Measurements from ENCODE around the gene KRT81. TPM values are rescaled to one million over a fixed set of nuclear protein-coding genes. Genes with fewer than 3 reads are reported as not detected.
A peak's percentile ranks its signal among the peaks of the same experiment; 100 is the strongest.
"Not testable (repeated sequence)": the region's sequence is repeated elsewhere in the genome, so short reads cannot be mapped to it uniquely, and the experiment has no call there.

The KRT81 gene
- total and polyA plus RNA-seq, 4 donors = 0.45 to 2.9 TPM; not detected in 2

DNA sequence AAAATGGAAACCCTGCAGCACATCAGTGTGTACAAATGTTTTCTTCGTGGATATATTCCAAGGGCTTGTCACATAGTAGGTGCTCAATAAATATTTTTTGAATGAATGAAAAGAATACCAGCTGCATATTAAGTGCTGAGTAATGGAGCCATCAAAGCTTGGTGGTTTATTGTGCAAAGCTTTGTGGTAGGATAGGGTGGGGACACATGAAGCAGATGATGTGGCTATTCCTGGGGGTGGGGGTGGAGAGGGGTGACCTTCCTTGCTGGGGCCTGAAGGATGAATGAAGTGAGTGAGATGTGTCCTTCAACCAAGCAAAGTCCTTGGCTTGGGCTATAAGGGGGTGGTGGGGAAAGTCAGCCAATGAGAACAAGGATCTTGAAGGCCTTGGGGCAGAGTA is 4.3 kb upstream of the KRT81 start:
- intact Hi-C loops (cut with DNase I) = no loop called here
- Histone ChIP-seq H3K36me3 (ENCODE audit: control insufficient read depth in 1 of 2, insufficient read depth in 2 of 2, low read length in 1 of 2) (no peaks in the 10 kb centered on the region), H3K27me3 (ENCODE audit: control insufficient read depth in 1 of 2, insufficient read depth in 2 of 2, low read length in 1 of 2) (no peaks in the 10 kb centered on the region), H3K4me3 (ENCODE audit: low read length in 2 of 2) (no peak overlapping the region), H3K9me3 (ENCODE audit: control insufficient read depth, low read length) (no peaks in the 10 kb centered on the region), H3K4me1 (ENCODE audit: control insufficient read depth in 1 of 2, insufficient read depth in 2 of 2, low read length in 2 of 2) (no peaks in the 10 kb centered on the region), H3K27ac (ENCODE audit: low read depth in 1 of 2, low read length in 2 of 2) (no peak overlapping the region)
- ATAC-seq (ENCODE audit: low FRiP score) = no peak
- WGBS, 2 donors = 79 to 88% methylated on average over 1 of the region's 1 CpG
- peak in 1 of 2 donors; percentile 1 for DNase-seq

- 56 to 58% methylated on average over 1 of the region's 1 CpG for WGBS, 2 donors
- Histone ChIP-seq H3K36me3 (ENCODE audit: control insufficient read depth in 1 of 2, insufficient read depth in 2 of 2, low read length in 1 of 2) (no peaks in the 10 kb centered on the region), H3K4me1 (ENCODE audit: control insufficient read depth in 1 of 2, insufficient read depth in 2 of 2, low read length in 2 of 2) (no peaks in the 10 kb centered on the region), H3K27ac (ENCODE audit: low read depth in 1 of 2, low read length in 2 of 2) (no peak overlapping the region), H3K27me3 (ENCODE audit: control insufficient read depth in 1 of 2, insufficient read depth in 2 of 2, low read length in 1 of 2) (no peaks in the 10 kb centered on the region), H3K9me3 (ENCODE audit: control insufficient read depth, low read length) (no peaks in the 10 kb centered on the region), H3K4me3 (ENCODE audit: low read length in 2 of 2) (no peak overlapping the region)
- DNase-seq (no peak), ATAC-seq (ENCODE audit: low FRiP score) (no peak)
- intact Hi-C loops (cut with DNase I) = no loop called here
These were observed 3.5 kb upstream of the KRT81 start for GRCh38 chr12:52294803-52295202.

- Histone ChIP-seq H3K4me1 (ENCODE audit: control insufficient read depth in 1 of 2, insufficient read depth in 2 of 2, low read length in 2 of 2) (no peaks in the 10 kb centered on the region), H3K9me3 (ENCODE audit: control insufficient read depth, low read length) (no peaks in the 10 kb centered on the region), H3K27ac (ENCODE audit: low read depth in 1 of 2, low read length in 2 of 2) (no peak overlapping the region), H3K36me3 (ENCODE audit: control insufficient read depth in 1 of 2, insufficient read depth in 2 of 2, low read length in 1 of 2) (no peaks in the 10 kb centered on the region), H3K4me3 (ENCODE audit: low read length in 2 of 2) (no peak overlapping the region), H3K27me3 (ENCODE audit: control insufficient read depth in 1 of 2, insufficient read depth in 2 of 2, low read length in 1 of 2) (no peaks in the 10 kb centered on the region)
- ATAC-seq (ENCODE audit: low FRiP score) = no peak
- intact Hi-C loops (cut with DNase I) = no loop called here
- WGBS, 2 donors = 88 to 90% methylated on average over 1 of the region's 1 CpG
- peak in 1 of 2 donors; percentile 1 for DNase-seq
These were observed 2.6 kb upstream of the KRT81 start for GRCh38 chr12:52293926-52294325.

- H3K36me3 ChIP-seq (ENCODE audit: control insufficient read depth in 1 of 2, insufficient read depth in 2 of 2, low read length in 1 of 2); intact Hi-C loops (cut with DNase I); H3K4me1 ChIP-seq (ENCODE audit: control insufficient read depth in 1 of 2, insufficient read depth in 2 of 2, low read length in 2 of 2); H3K27ac ChIP-seq (ENCODE audit: low read depth in 1 of 2, low read length in 2 of 2); ATAC-seq (ENCODE audit: low FRiP score); H3K27me3 ChIP-seq (ENCODE audit: control insufficient read depth in 1 of 2, insufficient read depth in 2 of 2, low read length in 1 of 2); DNase-seq; H3K4me3 ChIP-seq (ENCODE audit: low read length in 2 of 2); H3K9me3 ChIP-seq (ENCODE audit: control insufficient read depth, low read length): not testable (repeated sequence)
- WGBS, 2 donors = no CpG with 5 or more reads among the region's 5 CpGs
These were observed 725 bp downstream of the KRT81 start for GRCh38 chr12:52290483-52291134.

- intact Hi-C loops (cut with DNase I); H3K36me3 ChIP-seq (ENCODE audit: control insufficient read depth in 1 of 2, insufficient read depth in 2 of 2, low read length in 1 of 2); DNase-seq; H3K4me1 ChIP-seq (ENCODE audit: control insufficient read depth in 1 of 2, insufficient read depth in 2 of 2, low read length in 2 of 2); H3K27me3 ChIP-seq (ENCODE audit: control insufficient read depth in 1 of 2, insufficient read depth in 2 of 2, low read length in 1 of 2); H3K4me3 ChIP-seq (ENCODE audit: low read length in 2 of 2); ATAC-seq (ENCODE audit: low FRiP score); H3K27ac ChIP-seq (ENCODE audit: low read depth in 1 of 2, low read length in 2 of 2); H3K9me3 ChIP-seq (ENCODE audit: control insufficient read depth, low read length): not testable (repeated sequence)
- WGBS, 2 donors = 90 to 93% methylated on average over 16 to 17 of the region's 17 CpGs
These were observed 3.2 kb downstream of the KRT81 start for GRCh38 chr12:52287816-52288805.

- intact Hi-C loops (cut with DNase I); H3K4me3 ChIP-seq (ENCODE audit: low read length in 2 of 2); H3K4me1 ChIP-seq (ENCODE audit: control insufficient read depth in 1 of 2, insufficient read depth in 2 of 2, low read length in 2 of 2); H3K36me3 ChIP-seq (ENCODE audit: control insufficient read depth in 1 of 2, insufficient read depth in 2 of 2, low read length in 1 of 2); ATAC-seq (ENCODE audit: low FRiP score); H3K27me3 ChIP-seq (ENCODE audit: control insufficient read depth in 1 of 2, insufficient read depth in 2 of 2, low read length in 1 of 2); H3K9me3 ChIP-seq (ENCODE audit: control insufficient read depth, low read length); H3K27ac ChIP-seq (ENCODE audit: low read depth in 1 of 2, low read length in 2 of 2); DNase-seq: not testable (repeated sequence)
- WGBS, 2 donors = 90 to 95% methylated on average over 16 to 21 of the region's 21 CpGs
These were observed 4.2 kb downstream of the KRT81 start for GRCh38 chr12:52286857-52287785.

GRCh38 chr12:52285851-52286530 is 5.3 kb downstream of the KRT81 start:
- no peak overlapping the region for H3K27ac ChIP-seq (ENCODE audit: low read depth in 1 of 2, low read length in 2 of 2)
- 93 to 94% methylated on average over 24 of the region's 24 CpGs for WGBS, 2 donors
- no peaks in the 10 kb centered on the region for H3K36me3 ChIP-seq (ENCODE audit: control insufficient read depth in 1 of 2, insufficient read depth in 2 of 2, low read length in 1 of 2)
- ATAC-seq (ENCODE audit: low FRiP score) = no peak
- H3K9me3 ChIP-seq (ENCODE audit: control insufficient read depth, low read length) = no peaks in the 10 kb centered on the region
- H3K4me1 ChIP-seq (ENCODE audit: control insufficient read depth in 1 of 2, insufficient read depth in 2 of 2, low read length in 2 of 2) = peaks cover 0 to 5% of the 10 kb centered on the region in 2 donors
- no peaks in the 10 kb centered on the region for H3K27me3 ChIP-seq (ENCODE audit: control insufficient read depth in 1 of 2, insufficient read depth in 2 of 2, low read length in 1 of 2)
- intact Hi-C loops (cut with DNase I) = no loop called here
- peak in 1 of 2 donors; percentile 26 for DNase-seq
- no peak overlapping the region for H3K4me3 ChIP-seq (ENCODE audit: low read length in 2 of 2)

Data from aorta (tissue), 5 donors.